ENCODE measurements around the gene TGFA. TPM values are rescaled to one million over a fixed set of nuclear protein-coding genes. Genes with fewer than 3 reads are reported as not detected.
"Not testable (repeated sequence)": the region's sequence is repeated elsewhere in the genome, so short reads cannot be mapped to it uniquely, and the experiment has no call there.

The TGFA gene
- total RNA-seq, 1 donor from 2014 or later: 0.31 TPM

DNA sequence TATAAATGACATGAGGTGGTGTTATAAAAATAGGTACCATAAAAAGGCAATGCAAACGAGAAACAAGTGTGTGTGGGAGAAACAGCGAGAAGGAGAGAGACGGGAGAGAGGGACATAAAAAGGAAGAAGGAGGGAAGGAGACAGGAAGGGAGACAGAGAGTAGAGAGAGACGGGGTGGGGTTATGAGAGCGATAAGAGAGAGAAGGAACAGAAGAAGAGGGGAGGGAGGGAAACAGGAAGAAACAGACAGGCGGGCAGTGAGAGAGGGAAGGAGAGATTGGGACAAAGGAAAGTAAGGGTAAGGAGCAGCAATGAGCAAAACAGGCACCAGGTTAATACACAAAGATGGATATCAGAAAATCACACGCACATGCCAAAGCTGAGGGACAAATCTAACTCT, 83.7 kb downstream of the TGFA start:
- ATAC-seq (ENCODE audit: low read depth) (no peak), DNase-seq (no peak)
- Mint-ChIP-seq H3K36me3 (ENCODE audit: low read depth) (no peaks in the 10 kb centered on the region), H3K27ac (no peak overlapping the region), H3K4me1 (peaks cover 35% of the 10 kb centered on the region), H3K27me3 (peaks cover 8% of the 10 kb centered on the region), H3K4me3 (no peak overlapping the region), H3K9me3 (no peaks in the 10 kb centered on the region)
- TF ChIP-seq, protein P1, sequence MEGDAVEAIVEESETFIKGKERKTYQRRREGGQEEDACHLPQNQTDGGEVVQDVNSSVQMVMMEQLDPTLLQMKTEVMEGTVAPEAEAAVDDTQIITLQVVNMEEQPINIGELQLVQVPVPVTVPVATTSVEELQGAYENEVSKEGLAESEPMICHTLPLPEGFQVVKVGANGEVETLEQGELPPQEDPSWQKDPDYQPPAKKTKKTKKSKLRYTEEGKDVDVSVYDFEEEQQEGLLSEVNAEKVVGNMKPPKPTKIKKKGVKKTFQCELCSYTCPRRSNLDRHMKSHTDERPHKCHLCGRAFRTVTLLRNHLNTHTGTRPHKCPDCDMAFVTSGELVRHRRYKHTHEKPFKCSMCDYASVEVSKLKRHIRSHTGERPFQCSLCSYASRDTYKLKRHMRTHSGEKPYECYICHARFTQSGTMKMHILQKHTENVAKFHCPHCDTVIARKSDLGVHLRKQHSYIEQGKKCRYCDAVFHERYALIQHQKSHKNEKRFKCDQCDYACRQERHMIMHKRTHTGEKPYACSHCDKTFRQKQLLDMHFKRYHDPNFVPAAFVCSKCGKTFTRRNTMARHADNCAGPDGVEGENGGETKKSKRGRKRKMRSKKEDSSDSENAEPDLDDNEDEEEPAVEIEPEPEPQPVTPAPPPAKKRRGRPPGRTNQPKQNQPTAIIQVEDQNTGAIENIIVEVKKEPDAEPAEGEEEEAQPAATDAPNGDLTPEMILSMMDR (IDR thresholded peaks at IDR 0.05): no peak
- ChIA-PET CTCF (no interaction called here), POLR2A (no interaction called here)
- intact Hi-C loops (cut with micrococcal nuclease): no loop called here

DNA sequence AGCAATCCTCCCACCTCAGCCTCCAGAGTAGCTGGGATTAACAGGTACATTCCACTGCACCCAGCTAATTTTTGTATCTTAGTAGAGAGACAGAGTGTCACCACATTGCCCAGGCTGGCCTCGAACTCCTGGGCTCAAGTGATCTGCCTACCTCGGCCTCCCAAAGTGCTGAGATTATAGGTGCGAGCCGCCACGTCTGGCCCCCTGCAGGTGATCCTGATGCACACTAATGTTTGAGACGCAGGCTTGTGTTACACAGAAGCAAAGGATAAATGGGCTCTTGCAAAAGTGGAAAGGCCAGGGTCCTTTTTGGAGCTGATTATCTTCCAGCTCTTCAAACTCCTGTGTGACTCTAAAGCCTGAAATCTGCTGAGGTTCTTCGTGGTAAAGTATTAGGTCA, 84.2 kb downstream of the TGFA start:
- POLR2A ChIA-PET: no interaction called here
- intact Hi-C loops (cut with micrococcal nuclease): no loop called here
- Mint-ChIP-seq H3K4me1 (peaks cover 30% of the 10 kb centered on the region), H3K36me3 (ENCODE audit: low read depth) (no peaks in the 10 kb centered on the region), H3K27ac (no peak overlapping the region), H3K27me3 (peaks cover 8% of the 10 kb centered on the region), H3K4me3 (no peak overlapping the region), H3K9me3 (no peaks in the 10 kb centered on the region)
- ATAC-seq (ENCODE audit: low read depth) (no peak), DNase-seq (no peak)
- TF ChIP-seq, protein P1 (IDR thresholded peaks at IDR 0.05): no peak
- CTCF ChIA-PET: no interaction called here

DNA sequence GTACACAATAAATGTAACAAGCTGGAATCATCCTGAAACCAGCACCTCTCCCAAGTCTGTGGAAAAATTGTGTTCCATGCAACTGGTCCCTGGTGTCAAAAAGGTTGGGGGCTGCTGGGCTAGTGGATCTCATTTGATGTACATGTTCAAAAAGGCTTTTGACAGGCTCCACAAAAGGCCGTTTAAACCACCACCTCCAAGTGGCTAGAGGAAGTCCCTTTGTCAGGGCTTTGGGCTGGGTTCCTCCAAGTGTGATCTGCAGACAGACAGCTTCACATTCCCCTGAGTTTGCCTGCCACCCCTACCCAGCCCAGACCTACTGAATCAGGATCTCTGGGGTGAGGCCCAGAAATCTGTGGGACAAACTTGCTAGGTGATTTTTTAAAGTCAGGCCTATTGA, 84.7 kb downstream of the TGFA start:
- TF ChIP-seq, protein P1 (IDR thresholded peaks at IDR 0.05): no peak
- Mint-ChIP-seq H3K4me3 (no peak overlapping the region), H3K27me3 (peaks cover 8% of the 10 kb centered on the region), H3K4me1 (peaks cover 24% of the 10 kb centered on the region), H3K36me3 (ENCODE audit: low read depth) (no peaks in the 10 kb centered on the region), H3K9me3 (no peaks in the 10 kb centered on the region), H3K27ac (no peak overlapping the region)
- ATAC-seq (ENCODE audit: low read depth) (no peak), DNase-seq (no peak)
- ChIA-PET CTCF (no interaction called here), POLR2A (no interaction called here)
- intact Hi-C loops (cut with micrococcal nuclease): no loop called here

DNA sequence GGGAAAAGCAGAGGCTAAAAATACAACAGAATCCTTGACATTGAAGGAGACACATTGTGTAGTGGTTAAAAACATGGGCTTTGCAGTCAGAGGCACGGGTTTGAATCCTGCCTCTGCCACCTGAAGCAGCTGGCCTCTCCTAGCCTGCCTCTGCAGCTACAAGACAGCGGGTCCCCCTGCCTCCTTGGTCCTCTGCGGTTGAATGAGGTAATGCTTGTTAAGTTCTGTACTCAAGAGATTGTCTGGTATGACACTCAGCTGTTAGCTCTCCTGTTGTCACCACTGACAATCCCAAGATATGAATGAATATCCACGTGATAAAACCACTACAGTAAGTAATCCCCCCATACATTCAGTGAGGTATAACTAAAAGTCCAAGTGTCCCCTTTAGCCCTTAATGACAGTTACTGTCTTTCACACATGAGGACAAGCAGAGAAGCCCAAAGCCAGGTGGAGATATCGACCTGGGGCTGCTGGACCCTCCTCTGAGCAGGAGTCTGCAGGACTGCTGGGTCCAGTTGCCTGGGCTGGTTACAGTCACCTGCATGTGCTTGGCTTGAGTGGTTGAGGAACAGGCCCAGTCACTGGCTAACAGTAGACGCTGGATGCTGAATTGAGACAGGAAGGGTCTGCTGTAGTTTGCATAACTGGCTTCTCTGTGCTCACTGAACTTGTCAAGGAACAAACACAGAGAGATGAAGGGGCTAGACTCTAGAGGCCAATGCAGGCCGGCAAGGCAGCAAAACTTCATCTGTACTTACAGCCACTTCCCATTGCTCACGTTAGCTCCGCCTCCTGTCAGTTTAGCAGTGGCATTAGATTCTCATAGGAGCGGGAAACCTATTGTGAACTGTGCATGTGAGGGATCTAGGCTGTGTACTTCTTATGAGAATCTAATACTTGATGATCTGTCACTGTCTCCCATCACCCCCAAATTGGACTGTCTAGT, 85.5 kb downstream of the TGFA start:
- POLR2A ChIA-PET: no interaction called here
- intact Hi-C loops (cut with micrococcal nuclease): no loop called here
- no peaks in the 10 kb centered on the region for H3K9me3 Mint-ChIP-seq
- TF ChIP-seq, protein P1 (IDR thresholded peaks at IDR 0.05): no peak
- no peak overlapping the region for H3K27ac Mint-ChIP-seq
- peaks cover 18% of the 10 kb centered on the region for H3K4me1 Mint-ChIP-seq
- CTCF ChIA-PET: no interaction called here
- no peak for DNase-seq
- no peak for ATAC-seq (ENCODE audit: low read depth)
- peaks cover 8% of the 10 kb centered on the region for H3K27me3 Mint-ChIP-seq
- H3K4me3 Mint-ChIP-seq: no peak overlapping the region
- no peaks in the 10 kb centered on the region for H3K36me3 Mint-ChIP-seq (ENCODE audit: low read depth)

DNA sequence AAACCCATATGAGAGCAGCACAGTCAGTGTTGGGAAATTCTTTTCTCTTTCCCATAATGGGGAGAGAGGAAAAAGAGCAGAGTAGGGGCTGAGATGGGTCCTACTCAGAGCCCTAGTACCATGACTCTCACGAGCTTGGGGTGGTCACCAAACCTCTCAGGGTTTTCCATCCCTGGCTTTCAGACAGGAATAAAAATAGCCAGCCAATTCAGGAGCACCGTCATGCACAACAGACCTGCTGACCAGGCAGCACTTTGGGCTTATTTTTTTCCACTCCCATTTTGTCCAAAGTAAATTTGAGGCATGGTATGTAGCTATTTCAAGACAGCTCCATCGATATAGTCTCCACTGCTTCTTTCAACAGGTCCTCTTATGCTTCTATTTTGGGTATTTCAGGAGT, 86.4 kb downstream of the TGFA start:
- H3K4me1 Mint-ChIP-seq: peaks cover 12% of the 10 kb centered on the region
- H3K27ac Mint-ChIP-seq: no peak overlapping the region
- H3K4me3 Mint-ChIP-seq: no peak overlapping the region
- intact Hi-C loops (cut with micrococcal nuclease): no loop called here
- no peaks in the 10 kb centered on the region for H3K36me3 Mint-ChIP-seq (ENCODE audit: low read depth)
- ATAC-seq (ENCODE audit: low read depth) (no peak), DNase-seq (no peak)
- peaks cover 9% of the 10 kb centered on the region for H3K27me3 Mint-ChIP-seq
- ChIA-PET CTCF (no interaction called here), POLR2A (no interaction called here)
- TF ChIP-seq, protein P1 (IDR thresholded peaks at IDR 0.05): no peak
- H3K9me3 Mint-ChIP-seq: no peaks in the 10 kb centered on the region

DNA sequence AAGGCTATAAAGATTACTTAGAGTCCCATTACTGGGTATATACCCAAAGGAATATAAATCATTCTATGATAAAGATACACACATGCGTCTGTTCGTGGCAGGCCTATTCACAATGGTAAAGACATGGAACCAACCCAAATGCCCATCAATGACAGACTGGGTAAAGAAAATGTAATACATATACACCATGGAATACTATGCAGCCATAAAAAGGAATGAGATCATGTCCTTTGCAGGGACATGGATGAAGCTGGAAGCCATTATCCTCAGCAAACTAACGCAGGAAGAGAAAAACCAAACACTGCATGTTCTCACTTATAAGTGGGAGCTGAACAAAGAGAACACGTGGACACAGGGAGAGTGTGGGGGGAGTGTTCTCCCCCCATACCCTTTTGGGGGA, 87.0 kb downstream of the TGFA start:
- DNase-seq; H3K27ac Mint-ChIP-seq; intact Hi-C loops (cut with micrococcal nuclease); POLR2A ChIA-PET; CTCF ChIA-PET; H3K36me3 Mint-ChIP-seq (ENCODE audit: low read depth); H3K9me3 Mint-ChIP-seq; ATAC-seq (ENCODE audit: low read depth); H3K4me3 Mint-ChIP-seq: not testable (repeated sequence)
- peaks cover 12% of the 10 kb centered on the region for H3K27me3 Mint-ChIP-seq
- H3K4me1 Mint-ChIP-seq: peaks cover 12% of the 10 kb centered on the region

Measured in activated B cell treated with CpG ODN at 0.5 μM for 24 hours (primary cell).